HCT116 (cell line): ENCODE results near the gene RPS2.

Source experiments
- CTCF ChIP-seq, 3 experiments: fragments of 200-600 bp in 1 of 3; sonication (generic) in 1 of 3; IDR thresholded peaks in 2 of 3; conservative IDR thresholded peaks in 1 of 3; 2 replicates each; pipeline ENCODE4 v1.5.1; 2012 to 2017; ENCODE audit warnings: low read depth in 2 of 3, low read length in 2 of 3, antibody characterized with exemption in 1 of 3, borderline replicate concordance in 1 of 3, control low read depth in 1 of 3, mild to moderate bottlenecking in 1 of 3, mixed read lengths in 1 of 3, mixed run types in 1 of 3, moderate library complexity in 1 of 3; ENCODE audit not compliant: insufficient read depth in 1 of 3
- EGR1 ChIP-seq: IDR thresholded peaks from 2 replicates; pipeline ENCODE4 v1.6.1; 2012; ENCODE audit warnings: low read depth
- POLR2AphosphoS5 ChIP-seq: IDR thresholded peaks from 2 replicates; pipeline ENCODE4 v1.6.1; 2011; ENCODE audit warnings: mild to moderate bottlenecking, low read depth, low read length, moderate library complexity
- SIN3A ChIP-seq: IDR thresholded peaks from 2 replicates; pipeline ENCODE4 v1.6.1; 2012; ENCODE audit warnings: low read depth
- SP1 ChIP-seq: IDR thresholded peaks from 2 replicates; pipeline ENCODE4 v1.6.1; 2012; ENCODE audit warnings: low read depth

- TF ChIP-seq SP1 (no peak), CTCF (IDR thresholded peaks at IDR 0.05 in 2 of 3, conservative IDR thresholded peaks at IDR 0.05 in 1 of 3; ENCODE audit: borderline replicate concordance in 1 of 3, insufficient read depth in 1 of 3, low read depth in 2 of 3, low read length in 2 of 3) (no peak), SIN3A (no peak), EGR1 (no peak), POLR2AphosphoS5 (no peak)
These were observed 25.4 kb upstream of the RPS2 start for GRCh38 chr16:1990101-1990350.
